GM21423 (cell line): ENCODE measurements around the gene SLC26A1.

Experiments
- ATAC-seq: cut with Tn5 transposase; IDR thresholded peaks from one replicate; pipeline ENCODE4 v1.9.1; 2021; ENCODE audit warnings: mild to moderate bottlenecking, moderate library complexity; ENCODE audit not compliant: unreplicated experiment

The SLC26A1 gene

GRCh38 chr4:993111-994029 lies at the start of gene SLC26A1:
SLC26A1 (minus strand) TSS chr4:993404; CDS start chr4:991703, 1,701 bp downstream.
- no peak for ATAC-seq

GRCh38 chr4:1042352-1043055 lies 49.3 kb upstream of the SLC26A1 start:
- no peak for ATAC-seq

GRCh38 chr4:1041936-1042330 lies 48.7 kb upstream of the SLC26A1 start:
- ATAC-seq = no peak

GRCh38 chr4:1041147-1041935 lies 48.1 kb upstream of the SLC26A1 start:
- no peak for ATAC-seq

GRCh38 chr4:1040344-1041146 lies 47.3 kb upstream of the SLC26A1 start:
- no peak for ATAC-seq

GRCh38 chr4:1039493-1040343 lies 46.5 kb upstream of the SLC26A1 start:
- ATAC-seq = no peak

- no peak for ATAC-seq
These were observed 45.8 kb upstream of the SLC26A1 start for GRCh38 chr4:1038948-1039492.

- ATAC-seq = no peak
These were observed 44.0 kb upstream of the SLC26A1 start for GRCh38 chr4:1036976-1037810.

GRCh38 chr4:1036095-1036494 lies 42.9 kb upstream of the SLC26A1 start:
- ATAC-seq = no peak

GRCh38 chr4:1035510-1035909 lies 42.3 kb upstream of the SLC26A1 start:
- no peak for ATAC-seq

- ATAC-seq = no peak
These were observed 40.8 kb upstream of the SLC26A1 start for GRCh38 chr4:1033840-1034551.

- no peak for ATAC-seq
These were observed 39.7 kb upstream of the SLC26A1 start for GRCh38 chr4:1032861-1033260.

- ATAC-seq = no peak
These were observed 39.0 kb upstream of the SLC26A1 start for GRCh38 chr4:1031956-1032795.

- no peak for ATAC-seq
These were observed 38.1 kb upstream of the SLC26A1 start for GRCh38 chr4:1031346-1031745.

GRCh38 chr4:1030559-1030958 lies 37.4 kb upstream of the SLC26A1 start:
- ATAC-seq = no peak

GRCh38 chr4:1030031-1030430 lies 36.8 kb upstream of the SLC26A1 start:
- no peak for ATAC-seq

- ATAC-seq = no peak
These were observed 36.3 kb upstream of the SLC26A1 start for GRCh38 chr4:1029529-1029928.
